Motor neuron (in vitro differentiated cells): Measurements from ENCODE around the gene HCRTR2. TPM values are rescaled to one million over a fixed set of nuclear protein-coding genes. Genes with fewer than 3 reads are reported as not detected.

ENCODE experiments used
- ATAC-seq, 8 experiments: fragments of 200-7000 bp; cut with Tn5 transposase; replicated peaks in 6 of 8; 2 replicates each; pipeline ENCODE4 v1.8.0; 2021; ENCODE audit warnings: mild to moderate bottlenecking in 8 of 8, moderate library complexity in 8 of 8
- H3K27ac ChIP-seq, 2 donors: fragments of 250-450 bp; sonication (Bioruptor Pico); 2 replicates each; pipeline ENCODE4 v1.9.0; 2021; ENCODE audit warnings: antibody characterized with exemption in 2 of 2, mild to moderate bottlenecking in 2 of 2, moderate library complexity in 1 of 2
- H3K4me1 ChIP-seq, 2 donors: fragments of 250-450 bp; sonication (Bioruptor Pico); replicated peaks in 1 of 2; 2 replicates each; pipeline ENCODE4 v1.6.1; 2021; ENCODE audit warnings: antibody characterized with exemption in 2 of 2, mild to moderate bottlenecking in 2 of 2, moderate library complexity in 1 of 2
- H3K4me3 ChIP-seq, 5 donors: fragments of 250-450 bp; sonication (Bioruptor Pico); 2 replicates each; pipeline ENCODE4 v1.9.0; 2021; ENCODE audit warnings: antibody characterized with exemption in 5 of 5, mild to moderate bottlenecking in 5 of 5, moderate library complexity in 4 of 5
- WGBS, 10 experiments: fragments of 450-650 bp; shearing (Covaris generic); methylation state at CpG; one replicate each; pipeline ENCODE4 v1.0.0; 2022; 5-methylcytosine and 5-hydroxymethylcytosine counted together
- in situ Hi-C, 9 experiments: fragments of 400-800 bp; cut with MboI; loops; one replicate each; pipeline ENCODE4 v1.15.0; 2021; ENCODE audit warnings: low sequenced_read_pairs in 9 of 9, low pct_unique_long_range_greater_than_20kb in 2 of 9; ENCODE audit not compliant: unreplicated experiment in 9 of 9
- total RNA-seq, 8 experiments: library from RNA; unstranded; fragments of 300-600 nt; gene quantifications; 2 replicates each; pipeline versions ENCODE4 v1.2.3 to v1.2.4, GENCODE V29; 2022

HCRTR2 gene
- total RNA-seq, 8 experiments from 2014 or later, result 0.27 to 8.7 (median 5.5) TPM; not detected in 2

GRCh38 chr6:55299286-55299985, 125.1 kb downstream of the HCRTR2 start:
- Histone ChIP-seq H3K27ac (no peak overlapping the region), H3K4me3 (no peak overlapping the region), H3K4me1 (no peaks in the 10 kb centered on the region)
- whole genome bisulfite sequencing, 10 experiments, result 20 to 100% (median 86%) methylated on average over 1 to 5 of the region's 5 CpGs; no CpG with 5 or more reads in 1 of the 10 experiments
- ATAC-seq, result no peak
- in situ Hi-C loops, result loop anchor here in 2 of 9 experiments (25.0 kb wide), 2 partner anchors 638 to 663 kb away; no protein-coding TSS in a partner anchor

- no peak overlapping the region for H3K27ac ChIP-seq
- no peak overlapping the region for H3K4me3 ChIP-seq
- in situ Hi-C loops, result no loop called here
- no peaks in the 10 kb centered on the region for H3K4me1 ChIP-seq
- 0 to 100% (median 60%) methylated on average over 1 of the region's 1 CpG; no CpG with 5 or more reads in 5 of the 10 experiments for WGBS, 10 experiments
- ATAC-seq, result no peak
Measured at GRCh38 chr6:55304747-55305146, 130.4 kb downstream of the HCRTR2 start.

- Histone ChIP-seq H3K4me1 (no peaks in the 10 kb centered on the region), H3K4me3 (no peak overlapping the region), H3K27ac (no peak overlapping the region)
- ATAC-seq, result peak in 1 of 8 experiments; percentile 66
- in situ Hi-C loops, result no loop called here
Measured at GRCh38 chr6:55319961-55320695, 145.8 kb downstream of the HCRTR2 start.

- WGBS, 10 experiments, result 0 to 92% (median 88%) methylated on average over 1 to 2 of the region's 2 CpGs; no CpG with 5 or more reads in 7 of the 10 experiments
- no peak overlapping the region for H3K27ac ChIP-seq
- in situ Hi-C loops, result no loop called here
Measured at GRCh38 chr6:55320696-55321086, 146.4 kb downstream of the HCRTR2 start.

GRCh38 chr6:55327169-55327568, 152.9 kb downstream of the HCRTR2 start, which contains the start of gene GFRAL:
Gene GFRAL, plus strand, starts transcription at chr6:55327469. Its CDS starts 86 bp downstream, at chr6:55327555.
- Histone ChIP-seq H3K4me1 (no peaks in the 10 kb centered on the region), H3K4me3 (no peak within 1 kb of the TSS), H3K27ac (no peak within 1 kb of the TSS)
- in situ Hi-C loops, result no loop called here
- ATAC-seq, result no peak
- 12 to 88% (median 73%) methylated on average over 3 to 5 of the region's 5 CpGs for WGBS, 10 experiments

More at GRCh38 chr6:55320696-55321086, 146.4 kb downstream of the HCRTR2 start:
- H3K4me1 ChIP-seq, result no peaks in the 10 kb centered on the region
- no peak overlapping the region for H3K4me3 ChIP-seq
- ATAC-seq, result no peak

Other genes with a start within 250 kb of the HCRTR2 start
- gene GFRAL, start 153.0 kb downstream of the HCRTR2 start, total RNA-seq, result under 1 TPM in 1 of 8 experiments, not detected in 7; 0.18 TPM